ENCODE results near the gene SLC9A9. TPM values are rescaled to one million over a fixed set of nuclear protein-coding genes. Genes with fewer than 3 reads are reported as not detected.
"Not testable (repeated sequence)": the region's sequence is repeated elsewhere in the genome, so short reads cannot be mapped to it uniquely, and the experiment has no call there.

The SLC9A9 gene
- total RNA-seq, 1 donor from 2014 or later = 28.4 TPM

GRCh38 chr3:143447491-143447890, 400.8 kb downstream of the SLC9A9 start:
- no peak for DNase-seq

GRCh38 chr3:143445118-143445517, 403.1 kb downstream of the SLC9A9 start:
- no peak for DNase-seq

- peak; percentile 20 for DNase-seq
These were observed 404.4 kb downstream of the SLC9A9 start for GRCh38 chr3:143443851-143444331.

GRCh38 chr3:143442814-143443447, 405.3 kb downstream of the SLC9A9 start:
- DNase-seq = no peak

- DNase-seq = no peak
These were observed 406.6 kb downstream of the SLC9A9 start for GRCh38 chr3:143441516-143442171.

- no peak for DNase-seq
These were observed 408.5 kb downstream of the SLC9A9 start for GRCh38 chr3:143439817-143440216.

GRCh38 chr3:143437405-143437804, 410.9 kb downstream of the SLC9A9 start:
- DNase-seq = no peak

- DNase-seq = no peak
These were observed 411.9 kb downstream of the SLC9A9 start for GRCh38 chr3:143436231-143436930.

GRCh38 chr3:143433787-143434378, 414.4 kb downstream of the SLC9A9 start:
- DNase-seq = no peak

GRCh38 chr3:143431298-143431697, 417.0 kb downstream of the SLC9A9 start:
- DNase-seq = not testable (repeated sequence)

- no peak for DNase-seq
These were observed 417.7 kb downstream of the SLC9A9 start for GRCh38 chr3:143430568-143430967.

GRCh38 chr3:143429628-143430514, 418.4 kb downstream of the SLC9A9 start:
- no peak for DNase-seq

- DNase-seq = no peak
These were observed 420.0 kb downstream of the SLC9A9 start for GRCh38 chr3:143428294-143428693.

- DNase-seq = no peak
These were observed 420.6 kb downstream of the SLC9A9 start for GRCh38 chr3:143427631-143428030.

GRCh38 chr3:143424874-143425273, 423.4 kb downstream of the SLC9A9 start:
- no peak for DNase-seq

GRCh38 chr3:143421556-143421955, 426.7 kb downstream of the SLC9A9 start:
- DNase-seq = no peak

GRCh38 chr3:143419611-143420010, 428.7 kb downstream of the SLC9A9 start:
- no peak for DNase-seq

GRCh38 chr3:143418391-143418790, 429.9 kb downstream of the SLC9A9 start:
- DNase-seq = no peak

GRCh38 chr3:143416229-143416628, 432.0 kb downstream of the SLC9A9 start:
- no peak for DNase-seq

GRCh38 chr3:143414571-143415253, 433.6 kb downstream of the SLC9A9 start:
- DNase-seq = peak; percentile 5

GRCh38 chr3:143413372-143413771, 434.9 kb downstream of the SLC9A9 start:
- DNase-seq = no peak
